Neural progenitor cell (in vitro differentiated cells): Measurements from ENCODE around the gene TRPV5. TPM values are rescaled to one million over a fixed set of nuclear protein-coding genes. Genes with fewer than 3 reads are reported as not detected.

Experiments
- DNase-seq: peaks from one replicate; pipeline ENCODE4 v3.0.0-alpha.2; 2016; ENCODE audit warnings: low spot score
- H2AFZ ChIP-seq: fragments of 200-600 bp; sonication (generic); replicated peaks from 2 replicates; pipeline ENCODE4 v1.6.1; 2016; ENCODE audit warnings: antibody characterized with exemption
- H3F3A ChIP-seq: fragments of 200-600 bp; sonication (generic); 2 replicates; pipeline ENCODE4 v1.6.1; 2016; ENCODE audit warnings: antibody characterized with exemption, low read depth
- H3K27ac ChIP-seq: fragments of 200-600 bp; sonication (generic); 2 replicates; pipeline ENCODE4 v1.5.1; 2016; ENCODE audit warnings: mild to moderate bottlenecking
- H3K27me3 ChIP-seq: fragments of 200-600 bp; sonication (generic); 2 replicates; pipeline ENCODE4 v1.6.1; 2016; ENCODE audit warnings: mild to moderate bottlenecking, moderate library complexity
- H3K36me3 ChIP-seq: fragments of 200-600 bp; sonication (generic); 2 replicates; pipeline ENCODE4 v1.5.1; 2016
- H3K4me1 ChIP-seq: fragments of 200-600 bp; sonication (generic); 2 replicates; pipeline ENCODE4 v1.6.1; 2016; ENCODE audit warnings: mixed run types
- H3K4me2 ChIP-seq: fragments of 200-600 bp; sonication (generic); 2 replicates; pipeline ENCODE4 v1.6.1; 2016
- H3K4me3 ChIP-seq: fragments of 200-600 bp; sonication (generic); 2 replicates; pipeline ENCODE4 v1.5.1; 2016
- H3K79me2 ChIP-seq: fragments of 200-600 bp; sonication (generic); 2 replicates; pipeline ENCODE4 v1.6.1; 2016; ENCODE audit warnings: low read depth
- H3K9ac ChIP-seq: fragments of 200-600 bp; sonication (generic); 2 replicates; pipeline ENCODE4 v1.6.1; 2016
- H3K9me3 ChIP-seq: fragments of 200-600 bp; sonication (generic); 2 replicates; pipeline ENCODE4 v1.5.1; 2016; ENCODE audit warnings: low read depth
- H4K20me1 ChIP-seq: fragments of 200-600 bp; sonication (generic); 2 replicates; pipeline ENCODE4 v1.6.1; 2016; ENCODE audit warnings: low read depth
- H3K27ac Mint-ChIP-seq: 3 replicates; pipeline ENCODE4 v1.8.0; 2021; ENCODE audit warnings: mixed read lengths
- H3K27me3 Mint-ChIP-seq: 2 replicates; pipeline ENCODE4 v1.8.0; 2022; ENCODE audit warnings: low read depth, mild to moderate bottlenecking, inconsistent platforms, moderate library complexity, mixed read lengths; ENCODE audit not compliant: insufficient read depth
- H3K36me3 Mint-ChIP-seq: 3 replicates; pipeline ENCODE4 v1.8.0; 2021; ENCODE audit warnings: mixed read lengths
- H3K4me1 Mint-ChIP-seq: 3 replicates; pipeline ENCODE4 v1.8.0; 2021; ENCODE audit warnings: mixed read lengths
- H3K4me3 Mint-ChIP-seq: 3 replicates; pipeline ENCODE4 v1.8.0; 2021; ENCODE audit warnings: mild to moderate bottlenecking, moderate library complexity, mixed read lengths
- H3K9me3 Mint-ChIP-seq: 3 replicates; pipeline ENCODE4 v1.8.0; 2020; ENCODE audit warnings: mixed read lengths
- EZH2 ChIP-seq: fragments of 200-600 bp; sonication (generic); IDR thresholded peaks from 2 replicates; pipeline ENCODE4 v1.6.1; 2017; ENCODE audit warnings: antibody characterized with exemption, mild to moderate bottlenecking, moderate library complexity
- EZH2phosphoT487 ChIP-seq: fragments of 200-600 bp; sonication (generic); IDR thresholded peaks from 2 replicates; pipeline ENCODE4 v1.6.1; 2017; ENCODE audit warnings: antibody characterized with exemption
- total RNA-seq: library from RNA; depleted of rRNA; stranded (reverse); fragments of >200 nt; gene quantifications from 2 replicates; pipeline ENCODE4 v1.2.3, GENCODE V29; 2015; ENCODE audit warnings: low replicate concordance
- TF ChIP-seq, protein P1 (sequence below): fragments of 200-600 bp; sonication (generic); IDR thresholded peaks from 2 replicates; pipeline ENCODE4 v1.5.1; 2017; ENCODE audit warnings: antibody characterized with exemption, mild to moderate bottlenecking

TRPV5 gene
- total RNA-seq, 1 donor from 2014 or later: not detected

DNA sequence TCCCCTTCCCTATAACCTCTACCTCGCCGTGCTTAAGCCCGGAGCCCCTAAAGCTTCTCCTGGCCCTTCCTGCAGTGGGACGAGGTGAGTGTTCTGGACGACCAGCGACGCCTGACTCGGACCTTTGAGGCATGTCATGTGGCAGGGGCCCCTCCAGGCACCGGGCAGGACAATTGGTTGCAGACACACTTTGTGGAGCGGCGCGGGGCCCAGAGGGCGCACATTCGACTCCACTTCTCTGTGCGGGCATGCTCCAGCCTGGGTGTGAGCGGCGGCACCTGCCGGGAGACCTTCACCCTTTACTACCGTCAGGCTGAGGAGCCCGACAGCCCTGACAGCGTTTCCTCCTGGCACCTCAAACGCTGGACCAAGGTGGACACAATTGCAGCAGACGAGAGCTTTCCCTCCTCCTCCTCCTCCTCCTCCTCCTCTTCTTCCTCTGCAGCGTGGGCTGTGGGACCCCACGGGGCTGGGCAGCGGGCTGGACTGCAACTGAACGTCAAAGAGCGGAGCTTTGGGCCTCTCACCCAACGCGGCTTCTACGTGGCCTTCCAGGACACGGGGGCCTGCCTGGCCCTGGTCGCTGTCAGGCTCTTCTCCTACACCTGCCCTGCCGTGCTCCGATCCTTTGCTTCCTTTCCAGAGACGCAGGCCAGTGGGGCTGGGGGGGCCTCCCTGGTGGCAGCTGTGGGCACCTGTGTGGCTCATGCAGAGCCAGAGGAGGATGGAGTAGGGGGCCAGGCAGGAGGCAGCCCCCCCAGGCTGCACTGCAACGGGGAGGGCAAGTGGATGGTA lies 69.5 kb downstream of the TRPV5 start:
- H3K9ac ChIP-seq: no peak overlapping the region
- Mint-ChIP-seq H3K4me3 (no peak overlapping the region), H3K9me3 (no peaks in the 10 kb centered on the region), H3K36me3 (no peaks in the 10 kb centered on the region), H3K27me3 (peaks cover 3% of the 10 kb centered on the region), H3K27ac (no peak overlapping the region), H3K4me1 (peaks cover 2% of the 10 kb centered on the region)
- no peaks in the 10 kb centered on the region for H4K20me1 ChIP-seq
- H3K27me3 ChIP-seq: no peaks in the 10 kb centered on the region
- no peak overlapping the region for H2AFZ ChIP-seq
- no peak for DNase-seq
- H3K27ac ChIP-seq: no peak overlapping the region
- H3F3A ChIP-seq: no peaks in the 10 kb centered on the region
- no peaks in the 10 kb centered on the region for H3K36me3 ChIP-seq
- TF ChIP-seq, protein P1, sequence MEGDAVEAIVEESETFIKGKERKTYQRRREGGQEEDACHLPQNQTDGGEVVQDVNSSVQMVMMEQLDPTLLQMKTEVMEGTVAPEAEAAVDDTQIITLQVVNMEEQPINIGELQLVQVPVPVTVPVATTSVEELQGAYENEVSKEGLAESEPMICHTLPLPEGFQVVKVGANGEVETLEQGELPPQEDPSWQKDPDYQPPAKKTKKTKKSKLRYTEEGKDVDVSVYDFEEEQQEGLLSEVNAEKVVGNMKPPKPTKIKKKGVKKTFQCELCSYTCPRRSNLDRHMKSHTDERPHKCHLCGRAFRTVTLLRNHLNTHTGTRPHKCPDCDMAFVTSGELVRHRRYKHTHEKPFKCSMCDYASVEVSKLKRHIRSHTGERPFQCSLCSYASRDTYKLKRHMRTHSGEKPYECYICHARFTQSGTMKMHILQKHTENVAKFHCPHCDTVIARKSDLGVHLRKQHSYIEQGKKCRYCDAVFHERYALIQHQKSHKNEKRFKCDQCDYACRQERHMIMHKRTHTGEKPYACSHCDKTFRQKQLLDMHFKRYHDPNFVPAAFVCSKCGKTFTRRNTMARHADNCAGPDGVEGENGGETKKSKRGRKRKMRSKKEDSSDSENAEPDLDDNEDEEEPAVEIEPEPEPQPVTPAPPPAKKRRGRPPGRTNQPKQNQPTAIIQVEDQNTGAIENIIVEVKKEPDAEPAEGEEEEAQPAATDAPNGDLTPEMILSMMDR: no peak
- TF ChIP-seq EZH2phosphoT487: no peak
- no peak for TF ChIP-seq EZH2
- H3K4me3 ChIP-seq: no peak overlapping the region
- H3K9me3 ChIP-seq: no peaks in the 10 kb centered on the region
- no peaks in the 10 kb centered on the region for H3K79me2 ChIP-seq
- no peaks in the 10 kb centered on the region for H3K4me1 ChIP-seq
- no peak overlapping the region for H3K4me2 ChIP-seq

DNA sequence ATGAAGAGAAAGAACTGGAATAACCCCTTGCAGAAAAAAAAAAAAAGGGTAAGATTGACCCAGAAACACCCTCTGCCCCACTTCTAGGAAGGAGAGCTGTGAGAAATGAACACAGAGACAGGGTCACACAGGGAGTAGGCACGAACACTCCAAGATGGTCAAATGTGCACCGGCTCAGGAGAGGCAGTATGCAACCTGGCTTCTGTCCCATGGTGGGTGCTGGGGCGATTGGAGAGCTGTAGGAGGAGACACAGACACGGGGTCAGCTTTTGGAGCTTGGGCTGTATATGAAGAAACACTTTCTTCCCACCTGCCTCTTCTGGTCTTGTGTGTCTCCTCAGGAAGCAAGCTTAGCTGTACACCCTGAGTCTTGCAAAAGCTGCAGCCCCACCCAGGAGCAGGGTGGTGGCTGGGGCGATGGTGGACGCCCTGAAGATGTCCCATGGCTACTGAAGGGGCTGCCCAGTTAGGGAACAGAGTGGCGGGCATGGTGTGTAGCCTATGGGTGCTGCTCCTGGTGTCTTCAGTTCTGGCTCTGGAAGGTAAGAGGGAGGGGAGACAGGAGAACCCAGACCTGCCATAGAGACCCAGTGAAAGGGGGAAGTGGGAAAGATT lies 70.7 kb downstream of the TRPV5 start:
- H3K4me1 Mint-ChIP-seq: peaks cover 2% of the 10 kb centered on the region
- H3K9ac ChIP-seq: no peak overlapping the region
- no peaks in the 10 kb centered on the region for H3K36me3 Mint-ChIP-seq
- no peaks in the 10 kb centered on the region for H3K4me1 ChIP-seq
- no peaks in the 10 kb centered on the region for H3F3A ChIP-seq
- no peak overlapping the region for H3K4me2 ChIP-seq
- H3K9me3 ChIP-seq: no peaks in the 10 kb centered on the region
- no peaks in the 10 kb centered on the region for H3K36me3 ChIP-seq
- no peak overlapping the region for H2AFZ ChIP-seq
- no peak overlapping the region for H3K27ac Mint-ChIP-seq
- no peak for DNase-seq
- no peaks in the 10 kb centered on the region for H4K20me1 ChIP-seq
- H3K27me3 Mint-ChIP-seq: peaks cover 3% of the 10 kb centered on the region
- H3K4me3 Mint-ChIP-seq: no peak overlapping the region
- TF ChIP-seq, protein P1: no peak
- TF ChIP-seq EZH2: no peak
- TF ChIP-seq EZH2phosphoT487: no peak
- H3K27me3 ChIP-seq: no peaks in the 10 kb centered on the region
- no peaks in the 10 kb centered on the region for H3K79me2 ChIP-seq
- no peak overlapping the region for H3K4me3 ChIP-seq
- no peaks in the 10 kb centered on the region for H3K9me3 Mint-ChIP-seq
- H3K27ac ChIP-seq: no peak overlapping the region

DNA sequence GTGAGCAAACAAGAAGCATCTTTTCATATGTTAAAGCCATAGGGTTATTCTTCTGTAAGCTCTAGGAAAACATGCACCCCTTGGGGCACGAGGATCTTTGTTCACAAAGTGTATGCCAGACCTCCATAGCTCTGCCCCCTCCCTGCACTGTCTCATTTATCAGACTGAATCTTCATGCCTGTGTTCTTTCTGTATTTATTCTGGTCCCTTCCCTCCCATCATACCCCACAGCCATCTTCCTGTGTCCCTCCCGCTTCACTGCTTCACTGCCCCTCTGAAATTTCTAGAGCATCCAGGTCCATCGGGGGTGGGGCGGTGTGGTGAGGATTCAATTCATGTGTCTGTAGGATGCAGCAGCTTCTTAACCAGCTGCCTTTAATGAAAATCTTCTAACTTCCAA lies 71.2 kb downstream of the TRPV5 start:
- Histone ChIP-seq H3K9ac (no peak overlapping the region), H3F3A (no peaks in the 10 kb centered on the region), H3K4me1 (no peaks in the 10 kb centered on the region), H3K4me2 (no peak overlapping the region), H3K9me3 (no peaks in the 10 kb centered on the region), H3K27ac (no peak overlapping the region), H4K20me1 (no peaks in the 10 kb centered on the region), H3K79me2 (no peaks in the 10 kb centered on the region), H2AFZ (no peak overlapping the region), H3K4me3 (no peak overlapping the region), H3K36me3 (no peaks in the 10 kb centered on the region), H3K27me3 (no peaks in the 10 kb centered on the region)
- Mint-ChIP-seq H3K36me3 (no peaks in the 10 kb centered on the region), H3K27ac (no peak overlapping the region), H3K27me3 (peaks cover 2% of the 10 kb centered on the region), H3K4me3 (no peak overlapping the region), H3K4me1 (peaks cover 2% of the 10 kb centered on the region), H3K9me3 (no peaks in the 10 kb centered on the region)
- TF ChIP-seq, protein P1: no peak
- TF ChIP-seq EZH2phosphoT487 (no peak), EZH2 (no peak)
- no peak for DNase-seq
